Germinal center (tissue), 1 donor: ENCODE data around the gene SLC35A3.
"Not testable (repeated sequence)": the region's sequence is repeated elsewhere in the genome, so short reads cannot be mapped to it uniquely, and the experiment has no call there.

ENCODE experiments used
- DNase-seq: peaks from one replicate; pipeline ENCODE4 v3.0.0; 2012; ENCODE audit warnings: mixed read lengths, low spot score

SLC35A3 gene

GRCh38 chr1:100036718-100037655, 67.2 kb downstream of the SLC35A3 start:
- DNase-seq = no peak

GRCh38 chr1:100037656-100037926, 67.8 kb downstream of the SLC35A3 start:
- no peak for DNase-seq

DNA sequence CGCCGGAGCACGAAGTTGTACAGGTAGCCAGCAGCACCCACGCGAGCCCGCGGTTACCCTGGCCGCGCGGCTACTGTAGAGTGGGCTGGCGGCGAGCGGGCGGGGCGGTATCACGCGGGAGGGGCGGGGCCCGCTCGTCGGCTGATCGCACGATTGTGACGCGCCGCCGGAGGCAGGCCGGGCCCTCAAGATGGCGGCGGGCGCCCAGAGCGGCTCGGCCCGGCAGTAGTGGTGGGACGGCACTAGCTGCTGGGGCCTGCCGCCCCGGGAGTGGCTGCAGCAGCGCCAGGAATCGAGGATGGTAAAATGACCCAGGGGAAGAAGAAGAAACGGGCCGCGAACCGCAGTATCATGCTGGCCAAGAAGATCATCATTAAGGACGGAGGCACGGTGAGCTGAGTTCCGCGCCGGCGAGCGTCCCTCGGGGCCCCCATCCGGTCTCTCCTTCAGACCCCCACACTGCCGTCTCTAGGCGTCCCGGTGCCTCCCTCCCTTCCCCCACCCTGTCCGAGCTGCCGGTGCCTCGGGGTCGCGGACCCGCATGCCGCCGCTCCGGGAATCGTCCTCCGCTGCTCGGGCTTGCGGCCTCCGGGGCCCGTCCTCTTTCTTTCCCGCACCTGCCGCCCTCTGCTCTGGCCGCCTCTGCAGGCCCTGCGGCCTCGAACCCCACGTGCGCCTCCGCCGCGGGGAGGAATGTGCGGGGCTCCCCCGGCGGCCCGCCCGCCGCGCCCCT, 68.3 kb downstream of the SLC35A3 start:
- peak; percentile 93 for DNase-seq

DNA sequence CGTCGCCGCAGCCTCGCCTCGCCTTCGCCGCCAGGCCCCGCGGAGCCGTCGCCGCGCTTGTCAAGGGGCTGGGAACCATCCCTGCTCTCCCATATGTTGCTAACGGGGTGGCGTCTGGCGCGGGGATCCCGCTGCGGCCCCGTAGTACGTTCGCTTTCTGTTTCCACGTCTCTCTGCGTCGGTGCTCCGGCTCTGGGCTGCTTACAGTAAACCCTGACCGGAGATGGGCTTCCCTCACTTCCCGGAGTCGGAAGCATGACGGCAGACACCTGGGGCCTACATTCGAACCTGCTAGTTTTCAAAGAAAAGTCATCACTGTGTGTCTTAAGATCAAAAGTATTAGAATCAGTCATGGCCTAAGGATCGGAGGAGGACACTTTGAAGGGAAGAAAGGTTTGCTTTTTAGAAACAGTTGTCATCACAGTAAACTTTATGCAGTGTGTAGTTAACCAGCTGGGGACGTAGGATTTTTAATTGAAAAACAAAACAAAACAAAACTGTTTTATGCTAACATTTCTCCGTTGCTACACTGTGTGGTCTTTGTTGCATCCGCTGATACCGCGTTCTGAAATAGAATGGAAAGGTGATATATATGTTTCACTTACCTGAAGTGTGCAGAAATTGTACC, 69.0 kb downstream of the SLC35A3 start:
- peak; percentile 61 for DNase-seq

- DNase-seq = no peak
Observed at GRCh38 chr1:100039591-100039990, 69.8 kb downstream of the SLC35A3 start.

- no peak for DNase-seq
Observed at GRCh38 chr1:100045206-100045605, 75.4 kb downstream of the SLC35A3 start.

DNA sequence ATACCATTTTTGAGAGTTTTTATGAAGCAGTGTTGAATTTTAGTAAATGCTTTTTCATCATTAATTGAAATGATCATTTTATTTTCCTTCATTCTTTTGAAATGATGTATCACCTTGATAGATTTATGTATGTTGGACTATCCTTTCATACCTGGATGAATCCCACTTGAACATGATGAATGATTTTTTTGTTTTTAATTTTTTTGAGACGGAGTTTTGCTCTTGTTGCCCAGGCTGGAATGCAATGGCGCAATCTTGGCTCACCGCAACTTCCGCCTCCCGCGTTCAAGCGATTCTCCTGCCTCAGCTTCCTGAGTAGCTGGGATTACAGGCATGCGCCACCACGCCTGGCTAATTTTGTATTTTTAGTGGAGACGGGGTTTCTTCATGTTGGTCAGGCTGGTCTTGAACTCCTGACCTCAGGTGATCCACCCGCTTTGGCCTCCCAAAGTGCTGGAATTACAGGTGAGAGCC, 77.5 kb downstream of the SLC35A3 start:
- DNase-seq = not testable (repeated sequence)

DNA sequence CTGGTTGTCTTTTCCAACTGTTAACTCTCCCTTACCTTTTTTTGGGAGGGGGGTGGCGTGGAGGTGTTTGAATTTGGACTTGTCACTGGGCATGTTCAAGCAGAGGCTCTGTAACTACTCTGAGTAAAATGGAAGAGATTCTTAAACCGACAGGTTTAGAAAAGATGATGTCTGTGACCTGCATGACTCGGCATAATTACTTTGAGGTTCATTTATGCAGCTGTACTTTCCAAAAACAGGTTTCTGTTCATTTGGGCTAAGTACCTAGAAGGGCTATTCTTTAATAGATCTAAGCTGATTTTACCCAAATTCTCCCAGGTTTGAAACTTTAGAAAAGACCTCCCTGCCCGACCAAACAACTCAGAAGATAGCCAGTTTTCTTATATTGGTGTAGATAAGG, 80.3 kb downstream of the SLC35A3 start:
- no peak for DNase-seq

- DNase-seq = no peak
Observed at GRCh38 chr1:100051401-100051800, 81.6 kb downstream of the SLC35A3 start.

DNA sequence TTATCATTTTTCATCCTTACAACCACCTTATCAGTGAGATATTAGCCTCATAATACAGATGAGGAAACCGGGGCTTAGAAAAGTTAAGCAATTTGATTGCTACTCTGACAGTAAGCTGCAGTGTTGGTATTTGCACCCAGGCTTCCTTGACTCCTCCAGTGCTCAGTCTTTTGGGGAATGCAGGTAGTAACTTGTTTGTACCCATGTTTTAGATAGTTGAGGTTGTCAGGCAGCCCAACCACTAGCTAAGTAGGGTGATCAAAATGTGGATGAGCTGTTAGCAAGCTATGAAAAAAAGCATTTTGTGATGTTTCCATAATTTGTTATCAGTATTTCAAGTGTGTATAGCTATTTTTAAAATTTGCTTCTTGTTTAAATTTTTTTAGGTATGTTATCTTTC, 82.1 kb downstream of the SLC35A3 start:
- no peak for DNase-seq

DNA sequence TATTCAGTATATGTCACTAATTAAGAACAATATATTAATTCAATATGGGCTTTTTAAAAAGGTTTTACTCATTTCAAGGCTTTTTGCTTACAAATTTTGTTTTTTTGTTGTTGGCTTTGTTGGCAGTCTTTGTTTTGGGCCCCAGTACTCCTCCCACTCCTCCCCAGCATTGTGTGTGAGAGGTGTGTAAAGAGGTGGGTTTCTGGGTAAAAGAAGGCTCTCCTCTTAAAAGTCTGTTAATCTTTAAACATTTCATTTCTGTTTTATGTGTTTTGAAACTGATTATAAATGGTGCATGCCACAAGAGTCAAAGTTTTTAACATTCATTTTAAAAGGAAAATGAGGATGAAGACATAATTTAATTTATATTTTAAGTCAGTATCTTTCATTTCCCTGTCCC, 83.3 kb downstream of the SLC35A3 start:
- DNase-seq = no peak

DNA sequence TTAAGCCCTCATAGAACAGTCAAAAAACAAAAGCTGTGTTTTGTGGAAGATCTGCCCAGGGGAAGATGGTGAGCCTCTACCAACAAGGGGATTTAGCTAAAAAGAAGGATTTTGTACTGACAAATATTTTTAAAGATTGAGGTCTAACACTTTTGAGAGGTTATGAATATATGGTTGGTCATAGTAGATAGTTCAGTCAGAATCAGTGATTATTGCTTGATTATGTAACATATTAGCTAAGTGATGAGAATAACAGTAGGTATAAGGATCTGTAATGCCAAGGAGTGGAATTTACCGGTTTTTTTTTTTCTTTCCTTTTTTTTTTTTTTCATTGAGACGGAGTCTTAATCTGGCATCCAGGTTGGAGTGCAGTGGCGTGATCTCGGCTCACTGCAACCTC, 83.9 kb downstream of the SLC35A3 start:
- DNase-seq = no peak

DNA sequence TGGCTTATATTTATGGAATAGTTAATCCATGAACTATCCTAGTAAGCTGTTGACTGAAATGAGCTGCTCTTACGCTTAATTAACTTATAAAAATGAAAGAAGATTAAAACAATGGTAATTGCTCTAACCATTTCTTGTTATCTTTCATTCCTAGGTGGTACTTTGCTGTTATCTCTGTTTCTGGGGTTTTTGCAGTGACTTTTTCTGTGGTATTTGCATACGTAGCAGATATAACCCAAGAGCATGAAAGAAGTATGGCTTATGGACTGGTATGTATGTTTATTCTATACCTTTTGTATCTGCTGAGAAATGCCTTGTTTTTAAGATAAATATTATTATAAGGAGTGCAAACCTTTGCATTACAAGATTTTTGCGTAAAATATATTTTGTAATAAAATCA, 91.9 kb downstream of the SLC35A3 start:
- no peak for DNase-seq

DNA sequence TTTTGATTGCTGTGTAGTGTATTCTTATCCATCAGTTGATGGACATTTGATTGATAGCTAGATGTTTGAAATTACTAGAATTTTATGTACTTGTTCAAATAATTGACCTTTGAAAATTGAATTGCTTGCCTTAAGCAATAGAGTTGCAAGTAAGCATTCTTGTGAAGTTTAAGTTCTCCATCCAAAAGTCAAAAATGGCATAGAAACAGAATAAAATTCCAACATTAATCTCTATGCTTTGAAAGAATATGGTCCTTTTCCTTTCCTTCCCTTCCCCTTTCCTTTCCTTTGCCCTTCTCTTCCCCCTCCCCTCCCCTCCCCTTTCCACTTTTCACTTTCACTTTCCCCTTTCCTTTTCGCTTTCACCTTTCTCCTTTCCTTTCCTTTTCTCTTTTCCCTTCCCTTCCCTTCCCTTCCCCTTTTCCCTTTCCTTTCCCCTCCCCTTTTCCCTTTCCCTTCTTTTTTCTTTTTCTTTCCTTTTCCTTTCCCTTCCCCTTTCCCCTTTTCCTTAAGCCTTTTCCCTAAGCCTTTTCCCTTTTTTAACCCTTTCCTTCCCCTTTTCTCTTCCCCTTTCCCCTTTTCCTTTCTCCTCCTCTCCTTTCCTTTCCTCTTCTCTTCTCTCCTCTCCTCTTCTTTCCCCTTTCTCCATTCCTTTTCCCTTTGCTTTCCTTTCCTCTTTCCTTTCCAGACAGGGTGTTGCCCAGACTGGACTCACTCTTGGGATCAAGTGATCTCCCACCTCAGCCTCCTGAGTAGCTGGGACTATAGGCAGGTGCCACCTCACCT, 95.6 kb downstream of the SLC35A3 start:
- DNase-seq = no peak

GRCh38 chr1:100065969-100066227, 96.1 kb downstream of the SLC35A3 start:
- DNase-seq = no peak

DNA sequence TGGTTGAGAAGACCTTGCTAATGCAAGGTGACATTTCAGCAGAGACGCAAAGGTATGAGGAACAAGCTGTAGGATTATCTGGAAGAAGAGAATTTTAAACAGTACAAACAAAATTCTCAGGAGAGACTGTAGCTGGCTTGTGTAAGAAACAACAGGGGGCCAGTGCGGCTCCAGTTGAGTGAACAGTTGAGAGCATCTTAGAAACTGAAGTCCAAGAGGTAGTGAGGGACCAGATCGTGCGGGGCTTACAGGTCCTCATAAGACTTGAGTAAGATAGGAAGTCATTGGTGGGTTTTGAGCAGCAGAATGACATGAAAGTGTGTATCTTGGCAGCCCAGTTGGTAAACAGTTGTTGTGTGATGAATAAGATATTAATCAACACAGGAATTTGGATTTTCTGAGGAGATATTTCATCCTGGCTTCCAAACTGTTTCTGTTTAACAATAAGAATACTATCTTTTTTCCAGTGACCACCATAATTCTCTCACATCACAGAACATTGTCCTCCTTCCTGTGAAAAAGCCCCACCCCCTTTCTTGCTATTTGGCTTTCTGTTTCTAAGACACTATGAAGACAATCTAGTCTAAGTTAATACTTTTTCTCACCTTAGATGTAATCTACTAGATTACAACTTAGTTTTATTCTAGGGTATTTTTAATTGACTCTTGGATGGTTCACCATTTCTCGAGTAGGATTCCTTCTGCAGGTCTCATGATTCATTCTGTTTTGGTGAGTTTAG, 100.6 kb downstream of the SLC35A3 start:
- DNase-seq = no peak

DNA sequence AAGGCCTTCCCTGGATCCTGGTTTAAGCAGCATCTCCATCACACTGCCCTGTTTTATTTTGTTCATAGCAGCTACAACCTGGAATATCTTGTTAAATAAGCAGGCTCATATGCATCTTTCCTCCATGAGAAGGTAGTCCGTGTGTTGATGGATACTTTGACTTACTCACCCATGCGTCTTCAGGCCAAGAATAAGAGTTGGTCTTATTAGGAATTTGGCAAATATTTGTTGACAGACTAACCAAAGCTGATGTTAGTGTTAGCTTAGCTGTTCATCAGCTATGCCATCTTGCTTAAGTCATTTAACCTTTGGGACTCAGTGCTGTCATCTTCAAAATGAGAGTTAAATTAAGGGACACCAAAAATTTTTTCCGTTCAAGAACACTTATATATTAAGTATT, 103.7 kb downstream of the SLC35A3 start:
- no peak for DNase-seq

GRCh38 chr1:100074604-100075395, 105.0 kb downstream of the SLC35A3 start:
- no peak for DNase-seq

- DNase-seq = no peak
Observed at GRCh38 chr1:100075773-100076172, 106.0 kb downstream of the SLC35A3 start.

DNA sequence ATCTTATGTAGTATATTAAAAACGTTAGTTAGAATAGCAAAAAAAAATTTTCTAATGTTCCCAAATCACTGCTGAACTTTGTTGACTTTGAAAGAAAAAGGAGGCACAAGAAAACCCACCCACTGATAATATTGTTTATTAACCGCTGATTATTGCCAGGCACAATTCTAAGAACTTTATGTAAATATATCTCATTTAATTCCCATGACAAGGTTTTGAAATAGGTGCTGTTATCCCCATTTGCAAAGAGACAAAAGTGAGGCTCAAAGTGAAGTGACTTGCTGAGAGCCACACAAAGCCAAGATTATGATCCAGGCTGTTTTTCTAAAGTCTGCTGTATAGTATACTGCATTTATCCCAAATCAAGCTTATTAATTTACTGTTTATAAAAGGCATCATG, 106.5 kb downstream of the SLC35A3 start:
- no peak for DNase-seq

DNA sequence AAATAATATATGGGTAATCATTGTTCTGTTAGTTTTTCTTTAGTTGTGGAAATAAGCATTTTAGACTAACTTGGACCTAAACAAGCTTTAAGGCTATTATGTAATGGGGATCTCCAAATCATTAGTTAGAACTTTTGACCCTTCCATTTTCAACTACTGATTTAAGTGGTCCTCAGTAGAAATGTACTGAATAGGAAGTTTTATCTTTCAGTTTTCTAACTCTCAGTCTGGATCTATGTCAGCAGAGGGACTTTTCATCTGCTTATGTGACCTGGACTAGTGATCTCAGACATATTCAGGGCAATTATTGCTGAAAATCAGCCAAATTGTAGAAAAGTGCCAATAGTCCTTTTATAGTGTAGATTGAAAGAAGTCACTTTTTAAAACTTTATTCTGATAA, 106.9 kb downstream of the SLC35A3 start:
- no peak for DNase-seq
